MV-4-11 (cell line): ENCODE results near the gene MTSS2.

Source experiments
- DNase-seq: peaks from one replicate; lab custom pipeline; 2025; lab: John Stamatoyannopoulos, UW

MTSS2 gene

DNA sequence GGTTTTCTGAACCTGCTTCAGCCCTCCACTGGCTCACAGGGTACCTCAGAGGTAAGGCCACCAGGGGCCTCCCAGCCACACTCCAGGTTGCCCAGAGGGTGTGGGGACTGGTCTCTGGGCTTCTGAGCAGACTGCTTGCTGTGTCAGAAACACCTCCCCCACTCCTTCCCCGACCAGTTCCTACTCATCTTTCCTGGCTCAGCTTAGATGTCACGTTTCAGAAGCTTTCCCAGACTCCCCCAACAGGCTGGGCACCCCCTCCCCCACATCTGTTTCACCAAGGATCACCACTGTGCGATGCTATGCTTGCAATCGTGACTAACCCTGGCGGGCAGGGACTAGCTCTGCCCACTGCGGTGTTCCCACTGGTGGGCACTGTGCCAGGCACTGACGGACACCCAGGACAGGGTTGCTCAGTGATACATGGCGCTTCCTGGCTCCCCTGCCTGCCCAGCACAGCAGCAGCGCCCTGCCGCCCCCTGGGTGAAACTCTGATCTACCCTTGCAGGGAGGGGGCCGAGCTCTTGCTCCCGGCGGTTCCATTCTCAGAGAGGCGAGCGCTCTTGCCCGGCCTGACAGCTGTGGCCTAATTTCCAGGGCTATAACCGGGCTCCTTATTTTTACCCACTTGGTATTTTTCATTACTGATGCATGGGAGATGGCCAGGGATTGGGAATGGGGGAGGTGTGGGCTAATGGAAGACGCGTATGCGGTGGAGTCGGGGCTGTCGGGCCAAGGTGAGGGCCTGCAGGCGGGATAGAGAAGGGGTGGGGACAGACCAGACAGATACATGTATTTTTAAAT is 29.4 kb upstream of the MTSS2 start:
- no peak for DNase-seq

DNA sequence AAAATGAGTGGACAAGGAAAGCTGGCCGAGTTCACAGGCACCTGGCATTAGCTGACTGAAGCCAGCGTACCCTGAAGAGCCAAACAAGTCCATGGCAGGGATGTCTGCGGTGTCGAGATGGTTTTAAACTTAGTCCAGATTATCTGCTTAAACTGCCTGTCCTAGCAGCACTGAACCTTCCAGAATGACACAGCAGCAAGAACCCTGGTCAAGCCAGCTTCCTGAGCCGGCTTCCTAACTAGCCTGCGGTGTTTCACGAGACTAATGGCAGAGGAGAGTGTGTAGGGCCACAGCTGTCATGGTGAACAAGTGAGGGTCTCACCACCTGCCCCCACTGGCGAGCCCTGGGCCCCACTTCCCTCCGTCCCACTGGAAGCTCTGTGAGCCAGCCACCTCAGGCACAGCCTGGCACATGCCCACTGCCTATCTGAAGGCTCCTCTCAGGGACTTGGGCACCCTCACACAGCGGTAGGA is 28.8 kb upstream of the MTSS2 start:
- DNase-seq, result no peak

DNA sequence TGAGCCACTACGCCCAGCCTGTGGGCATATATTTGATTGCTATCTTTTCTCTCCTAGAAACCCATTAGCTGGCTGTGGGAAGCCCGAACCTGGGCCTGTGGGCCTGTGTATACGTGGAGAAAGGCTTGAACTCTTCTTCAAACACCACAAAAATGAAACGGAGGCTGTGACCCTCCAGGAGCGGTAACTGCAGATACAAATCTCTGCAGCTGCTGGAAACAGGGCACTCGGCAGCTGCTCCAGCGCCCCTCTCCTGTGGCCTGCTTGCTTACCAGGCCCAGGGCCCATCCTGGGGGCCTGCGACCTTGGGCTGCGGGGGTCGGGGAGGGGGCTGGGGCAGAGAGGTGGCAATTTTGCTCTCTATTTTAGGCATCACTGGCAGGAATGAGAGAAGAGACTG is 28.0 kb upstream of the MTSS2 start:
- DNase-seq, result no peak

DNA sequence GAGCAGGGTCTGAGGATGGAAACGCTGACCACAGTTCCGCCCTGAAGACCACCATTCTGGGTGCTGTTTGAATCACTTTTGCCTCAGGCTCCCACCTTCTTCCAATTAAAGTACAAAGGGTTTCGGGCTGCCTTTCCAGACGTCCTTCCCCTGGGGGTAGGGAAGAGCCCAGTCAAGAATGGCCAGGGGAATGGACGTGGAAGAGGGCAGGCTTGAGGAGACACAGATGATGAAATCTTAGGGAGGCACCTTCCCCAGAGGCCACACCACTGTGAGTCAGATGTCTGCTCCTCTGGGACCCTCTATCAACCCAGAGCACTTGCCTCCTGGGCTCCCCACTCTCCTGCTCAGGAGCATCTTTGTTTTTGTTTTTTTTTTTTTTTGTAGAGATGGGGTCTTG is 27.5 kb upstream of the MTSS2 start:
- DNase-seq, result no peak

DNA sequence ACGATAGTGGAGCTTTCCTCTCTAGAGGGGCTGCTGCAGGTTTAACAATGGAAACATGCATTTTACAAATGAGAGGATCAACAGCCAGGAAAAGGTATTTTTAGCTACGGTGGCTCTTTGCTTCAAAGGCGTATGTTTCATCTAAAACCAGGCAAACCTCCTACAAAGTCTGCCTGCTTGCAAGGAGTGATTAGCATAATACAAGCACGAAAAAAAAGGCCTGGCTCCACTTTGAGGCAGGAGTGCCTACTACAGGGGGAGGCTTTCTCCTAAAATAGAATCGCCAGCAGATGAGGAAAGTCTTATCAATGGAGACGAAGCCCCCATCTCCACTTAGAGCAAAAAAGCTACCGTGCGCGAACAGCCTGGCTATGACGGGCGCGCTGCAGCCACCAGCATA is 27.1 kb upstream of the MTSS2 start:
- DNase-seq, result no peak

DNA sequence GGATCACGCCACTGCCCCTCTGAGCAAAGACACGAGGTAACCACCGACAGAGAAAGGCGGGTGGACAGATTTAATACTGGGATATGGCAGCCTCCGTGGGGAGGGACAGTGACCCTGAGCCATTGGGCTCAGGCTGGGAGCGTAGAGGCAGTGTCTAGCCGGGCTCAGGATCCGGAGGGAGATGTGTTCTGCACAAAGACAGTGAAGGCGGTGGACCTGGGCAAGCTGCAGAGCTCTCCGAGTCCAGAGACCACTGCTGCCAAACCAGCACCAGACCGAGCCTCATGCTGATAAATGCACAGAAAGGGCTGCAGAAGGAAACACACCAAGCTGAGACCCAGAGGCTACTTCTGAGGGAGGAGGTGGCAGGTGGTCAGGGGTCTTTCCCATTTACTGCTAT is 26.5 kb upstream of the MTSS2 start:
- no peak for DNase-seq

DNA sequence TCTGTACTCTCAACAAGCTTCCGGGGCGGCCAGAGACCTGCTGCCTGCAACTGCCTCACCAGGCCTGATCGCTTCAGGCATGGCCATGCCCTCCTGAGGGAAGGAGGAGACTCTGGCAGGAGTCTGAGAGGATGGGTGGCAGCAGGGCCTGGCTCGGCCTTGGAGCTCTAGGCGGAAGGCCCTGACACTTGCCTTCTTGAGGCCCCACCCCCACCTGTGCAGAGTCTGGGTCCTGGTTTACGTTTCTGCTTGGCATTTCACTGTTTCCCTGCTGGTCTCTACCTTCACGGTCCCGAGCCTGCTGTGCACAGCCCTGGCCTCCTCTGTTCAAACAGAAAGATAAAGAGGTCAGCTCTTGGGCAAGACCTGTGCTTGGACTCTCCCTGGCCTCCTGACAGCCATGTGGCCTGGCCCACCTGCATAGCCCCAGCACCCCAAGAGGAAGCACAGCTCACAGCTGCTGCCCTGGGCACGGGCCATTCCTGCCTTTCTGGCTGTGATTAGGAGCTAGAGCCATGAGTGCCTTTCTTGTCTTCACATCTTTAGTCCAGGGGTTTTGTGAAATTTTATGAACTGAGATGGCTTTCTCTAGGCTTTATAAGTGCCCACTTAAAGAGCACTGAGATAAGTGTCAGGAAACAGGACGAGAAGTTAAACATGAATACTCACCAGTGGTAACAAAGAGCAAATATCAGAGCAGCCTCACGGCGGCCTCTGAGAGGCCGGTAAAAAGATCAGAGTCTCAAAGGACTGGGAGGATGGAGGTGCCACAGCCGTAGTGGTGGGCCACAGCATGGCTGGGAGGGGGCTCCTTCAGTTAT is 25.6 kb upstream of the MTSS2 start:
- DNase-seq, result no peak

DNA sequence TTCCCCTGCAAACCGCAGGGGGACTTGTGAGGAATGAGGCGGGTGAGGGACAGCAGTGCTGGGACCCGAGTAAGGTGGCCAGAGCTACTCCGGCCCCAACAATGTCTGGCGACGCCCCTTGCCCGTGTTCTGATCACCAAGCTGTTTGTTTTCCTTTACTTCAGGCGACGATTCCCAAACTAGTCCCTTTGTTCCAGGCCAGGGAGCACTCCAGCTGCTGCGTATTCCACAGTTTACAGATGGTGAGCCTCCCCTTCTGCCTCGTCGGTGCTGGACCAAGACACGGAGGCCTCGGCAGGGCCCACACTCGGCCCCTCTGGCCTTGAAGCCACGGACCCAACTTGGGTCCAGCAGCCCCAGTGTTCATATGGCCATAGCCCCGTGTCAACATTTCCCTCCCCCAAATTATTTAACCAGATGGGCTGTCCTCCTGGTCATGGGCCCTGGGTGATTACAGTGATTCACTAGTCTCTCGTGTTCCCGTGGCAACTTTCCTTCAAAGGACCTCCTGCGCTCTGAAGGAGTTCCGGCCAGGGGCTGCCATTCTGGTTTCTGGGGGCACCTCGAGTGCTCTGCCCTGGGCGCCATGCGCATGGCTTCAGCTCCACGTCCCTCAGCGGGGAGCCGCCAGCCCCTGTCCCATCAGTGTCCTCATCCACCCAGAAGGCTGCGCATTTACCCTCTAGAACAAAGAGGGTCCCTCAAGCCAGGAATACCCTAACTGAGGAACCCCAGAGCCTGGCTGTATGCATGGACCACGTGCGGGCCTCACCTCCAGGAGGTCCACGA is 24.8 kb upstream of the MTSS2 start:
- no peak for DNase-seq

DNA sequence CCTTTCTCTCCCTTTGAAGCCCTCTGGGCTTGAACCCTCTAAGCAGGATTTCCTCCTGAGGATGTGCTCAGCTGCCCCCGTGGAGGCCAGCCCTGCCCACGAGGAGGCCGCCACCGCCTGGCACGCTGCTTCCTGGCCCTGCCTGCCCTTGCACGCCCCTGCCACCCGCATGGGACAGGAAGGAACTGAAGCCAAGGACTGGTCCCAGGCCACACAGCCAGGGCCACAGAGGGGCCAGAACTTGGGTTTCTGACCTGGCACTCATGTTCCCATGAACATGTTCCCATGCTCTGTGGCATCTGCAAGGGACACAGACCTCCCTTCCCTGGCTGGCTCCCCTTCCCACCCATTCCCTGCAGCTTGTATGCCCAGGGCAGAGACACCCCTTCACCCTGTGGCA is 24.1 kb upstream of the MTSS2 start:
- DNase-seq, result no peak

DNA sequence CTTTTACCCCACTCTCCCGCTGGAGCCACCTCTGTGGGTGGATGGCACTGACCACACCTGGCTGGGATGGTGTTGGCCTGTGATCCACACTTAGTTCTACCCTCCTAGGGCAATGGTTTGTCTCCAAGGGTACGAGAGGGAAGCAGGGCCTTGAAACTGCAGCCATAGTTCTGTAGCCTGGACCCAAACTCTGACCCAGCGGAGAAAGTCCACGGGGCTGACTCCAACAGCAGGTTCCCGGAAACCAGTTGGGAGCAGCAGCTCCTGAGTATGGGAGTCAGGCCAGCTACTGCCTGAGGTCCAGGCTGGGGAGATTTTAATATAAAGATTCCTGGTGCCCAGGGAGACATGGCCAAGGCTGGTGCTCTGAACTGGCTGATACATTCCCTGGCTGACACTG is 23.6 kb upstream of the MTSS2 start:
- no peak for DNase-seq

DNA sequence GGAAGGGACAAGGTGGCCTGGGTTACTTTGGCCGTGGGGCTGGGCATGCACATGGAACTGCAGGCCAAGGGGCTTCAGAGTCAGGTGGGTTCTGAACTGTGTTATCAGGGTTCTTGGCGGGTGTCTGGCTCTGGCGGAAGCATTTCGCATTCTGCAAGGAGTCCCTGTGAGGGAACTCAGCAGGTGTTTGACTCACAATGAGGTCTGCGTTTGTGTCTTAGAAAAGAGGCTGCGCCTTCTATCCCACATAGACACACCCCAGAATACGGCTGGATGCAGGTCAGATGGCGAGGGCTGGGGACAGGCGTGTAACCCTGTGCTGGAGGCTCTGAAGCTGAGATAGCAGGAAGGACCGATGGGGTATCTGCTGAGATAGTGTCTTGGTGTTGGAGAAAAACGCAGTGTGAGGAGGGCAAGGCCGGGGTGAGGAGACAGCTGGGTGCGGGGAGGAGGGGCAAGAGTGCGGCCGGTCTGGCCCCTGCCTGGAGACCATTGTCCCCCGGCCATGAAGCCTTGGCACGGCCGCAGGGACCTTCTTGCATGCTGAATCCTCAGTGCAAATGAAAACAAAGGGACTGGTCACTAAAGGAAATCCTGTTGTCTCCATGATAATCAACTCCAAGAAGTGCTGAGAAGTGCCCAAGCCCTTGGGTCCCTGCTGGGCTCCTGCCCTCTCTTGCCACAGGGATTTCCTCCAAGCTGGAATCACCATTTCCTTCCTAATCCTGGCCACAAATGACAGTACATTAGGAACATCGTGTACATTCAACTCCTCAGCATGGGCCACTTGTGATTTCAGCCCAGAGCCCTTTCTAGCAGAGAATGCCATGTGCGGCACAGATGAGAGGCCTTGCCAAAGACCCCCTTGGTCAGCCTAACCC is 22.8 kb upstream of the MTSS2 start:
- DNase-seq, result no peak

DNA sequence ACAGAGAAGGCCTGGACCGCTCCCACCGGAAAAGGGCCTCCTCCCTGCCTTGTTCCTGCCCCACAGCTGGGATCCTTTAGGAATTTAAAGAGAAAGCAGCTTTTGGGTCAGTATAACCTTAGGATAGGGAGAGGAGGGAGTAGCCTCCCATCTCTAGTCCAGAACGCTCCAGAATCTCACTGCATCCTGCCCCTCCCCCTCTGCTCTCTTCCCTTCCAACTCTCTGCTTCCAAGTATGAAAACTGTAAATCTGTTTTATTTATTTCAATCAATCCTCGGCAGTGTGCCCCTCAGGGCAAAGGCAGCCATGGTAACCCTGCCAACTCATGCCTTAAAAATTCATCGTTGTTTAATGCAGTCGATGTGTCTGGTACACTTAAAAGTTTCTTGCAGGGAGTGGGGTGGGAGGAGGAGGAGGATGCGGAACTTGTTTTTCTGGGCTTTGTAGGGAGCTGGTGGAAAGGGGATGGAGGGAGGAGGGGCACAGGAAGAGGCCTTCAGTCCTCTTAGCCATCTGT is 21.2 kb upstream of the MTSS2 start:
- DNase-seq, result no peak

DNA sequence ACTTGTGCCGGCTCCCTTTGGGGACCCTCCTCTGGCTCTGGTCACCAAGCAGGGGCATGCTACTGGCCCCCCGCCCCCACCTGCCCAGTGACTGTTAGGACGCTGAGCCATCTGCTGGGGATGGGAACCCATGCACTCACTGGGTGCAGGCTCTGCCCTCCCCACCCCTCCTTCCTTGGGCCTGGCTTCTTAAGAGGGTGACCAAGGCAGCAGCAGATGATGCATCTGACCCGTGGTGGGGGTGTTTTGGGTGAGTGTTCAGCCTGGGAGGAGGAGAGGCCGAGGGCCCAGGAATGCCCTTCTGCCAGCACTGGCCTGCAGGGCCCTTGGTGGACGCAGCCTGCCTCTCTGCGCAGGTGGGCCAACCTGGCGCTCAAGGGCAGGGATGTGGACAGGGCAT is 19.2 kb upstream of the MTSS2 start:
- DNase-seq, result no peak

DNA sequence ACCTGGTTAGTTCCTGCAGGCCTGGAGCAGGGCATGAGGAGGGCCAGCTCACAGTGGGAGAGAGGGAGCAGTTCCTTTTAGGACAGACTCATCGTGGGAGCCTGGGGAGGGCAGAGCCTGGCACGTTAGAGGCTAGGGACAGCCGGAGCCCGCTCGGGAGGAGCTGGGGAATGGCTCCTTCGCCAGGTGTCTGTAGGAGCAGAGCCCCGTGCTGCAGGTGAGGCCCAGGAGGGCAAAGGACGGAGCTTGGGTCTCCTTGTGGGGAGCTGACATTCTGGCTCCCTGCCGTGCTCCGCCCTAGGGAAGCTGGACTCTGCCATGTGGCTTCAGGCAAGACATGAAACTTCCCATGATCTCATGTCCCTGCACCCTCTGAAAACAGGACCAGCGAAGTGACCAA is 18.7 kb upstream of the MTSS2 start:
- DNase-seq, result no peak

DNA sequence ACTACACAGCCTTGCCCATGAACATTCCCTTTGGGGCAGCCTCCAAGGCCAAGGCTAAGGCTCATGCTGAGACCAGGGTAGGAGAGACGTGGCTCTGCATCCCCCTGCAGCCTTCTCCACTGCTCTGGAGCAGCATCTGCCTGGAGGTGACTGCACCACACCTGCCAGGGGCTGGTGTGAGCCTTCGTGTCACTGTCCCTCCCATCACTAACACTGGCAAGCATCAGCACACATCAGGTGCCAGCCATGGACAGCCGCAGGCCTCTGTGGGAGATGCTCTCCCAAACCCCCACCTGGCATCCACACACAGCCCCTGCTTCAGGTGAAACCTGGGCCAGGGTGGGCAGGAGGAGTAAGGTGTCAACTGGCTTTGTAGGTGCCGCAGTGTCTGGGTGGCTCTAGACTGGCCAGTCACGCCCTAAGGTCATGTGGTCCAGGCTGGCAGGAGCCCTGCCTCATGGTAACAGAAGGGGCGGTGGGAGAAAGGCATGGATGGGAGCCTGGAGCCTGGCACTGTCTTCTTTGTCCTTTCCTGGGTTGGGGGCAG is 18.1 kb upstream of the MTSS2 start:
- DNase-seq, result no peak

DNA sequence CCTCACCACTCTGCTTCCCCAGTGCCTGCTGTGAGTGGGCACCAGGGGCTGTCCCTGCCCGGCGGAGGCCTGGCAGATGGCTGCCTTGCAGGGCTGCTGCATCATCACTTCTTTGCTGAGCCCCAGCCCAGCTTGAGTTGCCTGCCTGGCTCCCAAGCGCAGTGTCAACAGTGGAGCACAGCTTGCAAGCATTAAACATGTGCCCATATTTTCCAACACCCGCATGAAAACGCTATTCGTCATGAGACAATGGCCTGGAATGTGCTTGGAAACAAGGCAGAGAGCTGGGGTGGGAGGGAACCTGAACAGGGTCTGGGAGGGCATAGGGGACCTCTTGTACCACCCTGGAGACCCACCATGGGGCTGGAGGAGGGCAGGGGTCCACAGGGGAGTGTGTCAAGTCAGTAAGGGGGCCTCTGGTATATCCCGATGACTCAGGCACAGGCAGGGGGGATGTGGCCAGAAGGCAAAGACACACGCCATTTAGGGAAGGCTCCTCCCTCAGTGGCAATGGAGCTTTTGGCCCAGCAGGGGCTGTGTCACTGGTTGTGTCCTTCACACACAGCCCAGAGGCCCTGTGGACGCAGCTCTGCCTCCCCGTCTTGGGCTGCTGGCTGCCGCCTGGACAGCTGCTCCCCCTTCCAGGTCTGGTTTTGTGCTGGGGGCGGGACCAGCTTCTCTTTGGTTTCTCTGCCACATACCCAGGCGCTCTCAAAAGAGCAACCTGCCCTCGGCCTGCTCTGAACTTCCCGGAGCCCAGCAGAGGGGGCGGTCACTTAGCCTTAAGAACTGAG is 17.4 kb upstream of the MTSS2 start:
- no peak for DNase-seq

DNA sequence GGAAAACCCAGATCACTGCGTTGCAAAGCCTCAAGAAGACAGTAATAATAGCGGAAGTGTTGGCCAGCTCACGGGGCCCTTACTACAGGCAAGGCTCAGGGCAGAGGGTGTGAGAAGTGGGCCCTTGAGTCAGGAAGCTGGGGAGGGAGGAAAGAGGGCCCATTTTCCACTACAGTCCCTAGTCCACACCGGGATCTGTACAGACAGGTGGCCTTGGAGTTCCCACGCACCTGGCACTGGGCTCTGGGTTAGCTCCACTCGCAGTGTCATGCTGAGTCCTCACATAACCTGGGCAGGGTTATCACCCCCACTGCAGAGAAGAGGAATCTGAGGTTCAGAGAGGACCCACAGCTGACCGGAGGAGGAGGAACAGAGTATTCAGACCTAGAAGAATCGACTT is 16.8 kb upstream of the MTSS2 start:
- no peak for DNase-seq

DNA sequence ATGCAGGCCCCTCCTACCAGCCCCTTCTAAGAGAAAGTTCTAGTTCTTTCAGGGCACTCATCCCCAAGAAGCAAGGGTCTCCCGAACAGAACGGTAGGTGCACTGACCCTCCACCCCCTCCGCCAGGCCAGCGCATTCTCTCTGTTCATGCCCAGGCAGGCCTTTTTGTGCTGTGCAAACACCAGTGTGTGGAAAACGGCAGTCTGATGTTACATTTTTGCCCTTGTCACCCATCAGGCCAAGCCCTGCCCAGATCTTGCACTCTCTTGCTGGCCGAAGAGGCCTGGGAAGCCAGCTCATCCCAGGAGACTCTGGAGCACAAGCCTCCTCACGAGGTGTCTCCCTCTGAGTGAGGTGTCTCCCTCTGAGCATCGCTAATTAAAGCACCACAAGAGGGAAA is 16.1 kb upstream of the MTSS2 start:
- no peak for DNase-seq

DNA sequence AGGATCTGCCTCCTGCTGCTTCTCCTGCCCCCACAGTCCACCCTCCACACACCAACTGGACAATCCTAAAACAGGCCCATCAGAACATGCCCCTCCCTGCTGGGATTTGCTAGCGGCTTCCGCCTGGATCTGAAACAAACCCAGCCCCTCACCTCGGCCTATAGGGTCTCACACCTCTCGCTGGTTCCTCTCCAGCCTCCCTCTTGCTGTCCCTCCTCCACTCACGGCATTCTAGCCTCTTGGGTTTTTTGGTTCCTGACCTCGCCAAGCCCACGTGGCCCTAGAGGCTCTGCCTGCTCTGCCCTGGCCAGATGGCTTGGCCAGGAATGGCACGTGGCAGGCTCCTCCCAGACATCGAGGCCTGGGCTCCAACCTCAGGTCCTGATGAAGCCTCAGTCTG is 15.7 kb upstream of the MTSS2 start:
- no peak for DNase-seq

DNA sequence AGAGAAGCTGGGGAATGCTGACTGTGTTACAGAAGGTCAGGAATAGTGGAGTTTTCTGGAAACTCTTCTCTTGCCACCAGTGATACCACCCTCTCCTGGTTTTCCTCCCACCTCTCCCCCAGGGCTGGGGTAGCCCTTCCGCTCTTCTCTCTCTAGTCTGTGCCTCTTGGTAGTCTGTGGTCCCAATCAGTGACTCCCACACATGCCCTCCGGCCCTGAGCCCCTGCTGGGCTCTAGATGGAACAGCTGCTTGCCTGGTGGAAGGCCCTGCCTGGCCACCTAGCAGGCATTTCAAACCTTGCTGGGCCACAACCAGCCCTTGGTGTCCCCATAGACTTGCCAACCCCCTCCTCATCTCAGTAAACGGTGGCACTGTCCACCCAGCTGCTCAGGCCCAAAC is 15.2 kb upstream of the MTSS2 start:
- DNase-seq, result peak; percentile 5
